NCI-H748 (cell line): ENCODE measurements around the gene LMO1.

Experiments used
- DNase-seq: peaks from one replicate; lab custom pipeline; 2025; ENCODE audit not compliant: unreplicated experiment; lab: John Stamatoyannopoulos, UW

Gene LMO1

GRCh38 chr11:8288824-8289491, 25.3 kb upstream of the LMO1 start:
- DNase-seq, result no peak

- DNase-seq, result no peak
Observed at GRCh38 chr11:8288166-8288772, 24.6 kb upstream of the LMO1 start.

GRCh38 chr11:8287703-8288102, 24.0 kb upstream of the LMO1 start:
- no peak for DNase-seq

- DNase-seq, result no peak
Observed at GRCh38 chr11:8287297-8287696, 23.6 kb upstream of the LMO1 start.

- no peak for DNase-seq
Observed at GRCh38 chr11:8286886-8287285, 23.2 kb upstream of the LMO1 start.

GRCh38 chr11:8285796-8286195, 22.1 kb upstream of the LMO1 start:
- DNase-seq, result no peak

- no peak for DNase-seq
Observed at GRCh38 chr11:8285228-8285627, 21.6 kb upstream of the LMO1 start.

GRCh38 chr11:8283465-8284230, 20.0 kb upstream of the LMO1 start:
- peak; percentile 75 for DNase-seq

- no peak for DNase-seq
Observed at GRCh38 chr11:8283100-8283464, 19.4 kb upstream of the LMO1 start.

- DNase-seq, result no peak
Observed at GRCh38 chr11:8282631-8283030, 19.0 kb upstream of the LMO1 start.

- no peak for DNase-seq
Observed at GRCh38 chr11:8281266-8281665, 17.6 kb upstream of the LMO1 start.

- DNase-seq, result no peak
Observed at GRCh38 chr11:8277691-8278090, 14.0 kb upstream of the LMO1 start.

- DNase-seq, result no peak
Observed at GRCh38 chr11:8276528-8276927, 12.8 kb upstream of the LMO1 start.

GRCh38 chr11:8273287-8273686, 9.6 kb upstream of the LMO1 start:
- no peak for DNase-seq

- DNase-seq, result no peak
Observed at GRCh38 chr11:8271106-8271886, 7.6 kb upstream of the LMO1 start.

- DNase-seq, result no peak
Observed at GRCh38 chr11:8269636-8270035, 6.0 kb upstream of the LMO1 start.

- peak; percentile 64 for DNase-seq
Observed at GRCh38 chr11:8268530-8269400, 5.1 kb upstream of the LMO1 start.

GRCh38 chr11:8267831-8268529, 4.3 kb upstream of the LMO1 start:
- DNase-seq, result peak; percentile 54

- no peak for DNase-seq
Observed at GRCh38 chr11:8267280-8267679, 3.6 kb upstream of the LMO1 start.
